Measurements from ENCODE around the gene RNF19B.

DNA sequence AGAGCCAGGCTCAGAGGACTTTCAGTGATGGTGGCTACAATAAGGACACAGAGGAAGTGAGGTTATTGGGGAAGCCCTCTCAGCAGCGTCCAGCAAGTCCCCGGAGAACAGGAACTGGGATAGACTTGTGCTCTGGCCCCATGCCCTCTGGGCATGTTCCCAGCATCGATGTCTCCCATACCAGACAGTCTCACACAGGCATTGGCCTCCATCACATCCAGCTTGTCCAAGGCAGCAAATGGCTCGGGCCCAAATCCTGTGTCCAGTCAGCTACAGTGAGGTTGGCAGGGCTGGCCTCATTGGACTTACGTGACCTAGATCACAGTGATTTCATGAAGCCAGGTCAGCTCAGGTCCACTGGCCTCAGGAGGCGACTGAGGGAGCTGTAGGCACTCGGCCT lies 43.8 kb downstream of the RNF19B start:
- TF ChIP-seq POLR2AphosphoS5 (IDR thresholded peaks at IDR 0.05; ENCODE audit: borderline replicate concordance, low read depth, low read length), result no peak
- TF ChIP-seq EZH2 (IDR thresholded peaks at IDR 0.05), result no peak
- TF ChIP-seq FOXP2 (optimal IDR thresholded peaks at IDR 0.05; ENCODE audit: control extremely low read depth, extremely low read length, insufficient read depth), result no peak

All from SK-N-MC (cell line).